Nucleus accumbens (tissue), 56 donors: ENCODE data around the gene FOXL2NB.
"Not testable (repeated sequence)": the region's sequence is repeated elsewhere in the genome, so short reads cannot be mapped to it uniquely, and the experiment has no call there.

Source experiments
- DNase-seq, 56 donors: peaks; one replicate each; lab custom pipeline; 2025; lab: John Stamatoyannopoulos, UW

Gene FOXL2NB

GRCh38 chr3:138946663-138947494 lies at the start of gene FOXL2NB, which contains the start of gene FOXL2:
Gene FOXL2NB, plus strand, starts transcription at chr3:138947217. Its CDS starts 148 bp downstream, at chr3:138947365.
Gene FOXL2, minus strand, starts transcription at chr3:138947137. Its CDS starts 415 bp downstream, at chr3:138946722.
- no peak for DNase-seq

- no peak for DNase-seq
Observed at GRCh38 chr3:138898301-138898700, 48.7 kb upstream of the FOXL2NB start.

GRCh38 chr3:138898708-138899107 lies 48.3 kb upstream of the FOXL2NB start:
- DNase-seq = no peak

- no peak for DNase-seq
Observed at GRCh38 chr3:138899351-138899991, 47.5 kb upstream of the FOXL2NB start.

GRCh38 chr3:138901567-138901966 lies 45.5 kb upstream of the FOXL2NB start:
- DNase-seq = no peak

- no peak for DNase-seq
Observed at GRCh38 chr3:138902171-138902570, 44.8 kb upstream of the FOXL2NB start.

- DNase-seq = no peak
Observed at GRCh38 chr3:138907539-138907938, 39.5 kb upstream of the FOXL2NB start.

GRCh38 chr3:138908846-138909245 lies 38.2 kb upstream of the FOXL2NB start:
- DNase-seq = no peak

GRCh38 chr3:138909904-138910303 lies 37.1 kb upstream of the FOXL2NB start:
- DNase-seq = no peak

GRCh38 chr3:138911621-138912020 lies 35.4 kb upstream of the FOXL2NB start:
- DNase-seq = no peak

- DNase-seq = no peak
Observed at GRCh38 chr3:138912237-138912636, 34.8 kb upstream of the FOXL2NB start.

GRCh38 chr3:138913766-138914165 lies 33.3 kb upstream of the FOXL2NB start:
- DNase-seq = no peak

GRCh38 chr3:138914870-138915502 lies 32.0 kb upstream of the FOXL2NB start:
- no peak for DNase-seq

GRCh38 chr3:138915503-138916498 lies 31.2 kb upstream of the FOXL2NB start:
- DNase-seq = peak; percentile 13 to 93 (median 74)

GRCh38 chr3:138916824-138917223 lies 30.2 kb upstream of the FOXL2NB start:
- DNase-seq = no peak

- no peak for DNase-seq
Observed at GRCh38 chr3:138919325-138919724, 27.7 kb upstream of the FOXL2NB start.

- no peak for DNase-seq
Observed at GRCh38 chr3:138921316-138922292, 25.4 kb upstream of the FOXL2NB start.

- not testable (repeated sequence) for DNase-seq
Observed at GRCh38 chr3:138922400-138922799, 24.6 kb upstream of the FOXL2NB start.

GRCh38 chr3:138923531-138923994 lies 23.5 kb upstream of the FOXL2NB start:
- DNase-seq = peak in 47 of 56 donors; percentile 2 to 89 (median 47)
